CD4-positive, alpha-beta T cell treated with Interleukin-15 for 4 hours (primary cell): Measurements from ENCODE around the gene SYNPO.

Experiments used
- DNase-seq: peaks from one replicate; pipeline ENCODE4 v3.0.0-alpha.2; 2020; ENCODE audit warnings: low spot score

Gene SYNPO

DNA sequence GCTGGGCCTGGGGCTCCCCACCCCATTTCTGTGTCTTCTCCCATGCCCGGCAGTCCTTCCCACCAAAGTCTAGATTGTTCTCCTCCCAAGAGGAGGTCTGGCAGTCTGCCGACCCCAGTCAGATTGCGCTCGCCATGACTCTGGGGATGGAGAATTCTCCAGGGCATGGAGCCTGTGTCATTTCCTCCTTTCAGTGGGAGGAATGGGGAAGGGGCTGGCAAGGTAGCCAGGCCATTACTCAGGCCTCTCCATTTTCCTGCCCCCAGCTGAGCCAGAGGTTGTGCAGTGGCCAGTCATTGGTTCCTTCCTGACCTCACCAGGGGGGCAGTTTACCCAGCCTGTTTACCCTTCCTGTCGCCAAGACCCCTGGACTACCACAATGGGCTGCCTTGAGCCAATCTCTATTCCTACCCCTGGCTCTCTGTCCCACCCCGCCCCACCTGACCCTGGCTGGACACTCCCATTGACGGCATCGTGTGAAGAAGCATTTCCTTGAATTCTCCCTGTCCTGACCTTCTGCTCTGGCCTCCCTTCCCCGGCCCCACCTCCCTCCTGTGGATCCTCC, 628 bp downstream of the SYNPO start:
- DNase-seq, result no peak

DNA sequence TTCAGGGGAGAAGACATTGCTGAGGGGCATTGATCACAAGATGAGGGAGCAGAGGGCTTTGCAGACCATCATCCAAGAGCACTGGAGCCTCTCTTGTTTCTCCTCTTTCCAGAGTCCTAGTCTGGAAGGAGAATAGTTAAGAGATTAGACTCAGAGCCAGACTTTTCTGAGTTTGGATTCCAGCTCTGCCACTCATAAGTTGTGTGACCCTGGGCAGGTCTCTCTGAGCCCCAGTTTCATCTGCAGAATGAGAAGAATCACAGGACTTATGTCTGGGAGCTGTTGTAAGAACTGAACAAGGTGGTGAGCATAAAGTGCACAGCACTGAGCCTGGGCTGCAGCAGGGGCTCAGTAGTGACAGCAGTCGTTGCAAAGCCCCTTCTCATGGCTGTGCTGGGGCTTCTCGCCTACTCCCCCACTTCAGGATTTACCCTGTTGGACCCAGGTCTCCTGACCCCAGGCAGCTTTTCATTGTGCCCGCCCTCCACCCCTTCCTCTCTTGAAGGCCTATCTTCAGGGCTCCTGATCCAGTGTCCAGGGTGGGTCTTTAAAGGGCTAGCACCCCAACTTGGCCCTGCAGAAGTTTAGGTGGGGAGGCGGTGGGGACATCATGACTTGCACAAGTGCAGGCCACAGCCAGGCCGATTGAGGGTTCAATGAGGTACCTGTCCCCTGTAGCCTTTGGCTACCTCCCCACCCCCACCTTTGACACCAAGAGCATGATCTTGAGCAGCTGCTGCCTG, 1.5 kb downstream of the SYNPO start:
- DNase-seq, result no peak

DNA sequence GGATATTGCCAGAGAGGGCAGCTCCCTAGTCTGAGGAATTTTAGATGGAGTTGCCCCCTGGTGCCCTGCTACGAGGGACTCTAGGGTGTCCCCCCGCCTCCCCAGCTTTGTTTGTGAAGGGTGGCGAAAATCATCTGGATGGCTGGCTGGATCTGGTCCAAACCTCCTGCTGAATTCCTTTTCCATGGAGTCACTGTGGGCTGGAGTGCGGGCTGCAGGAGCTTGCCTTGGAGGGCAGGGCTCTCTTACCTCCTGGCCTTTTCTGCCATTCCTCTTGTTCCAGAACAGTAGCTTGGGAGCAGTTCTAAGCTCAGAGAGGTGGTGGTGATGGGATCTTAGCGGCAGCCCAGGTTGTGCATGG, 2.1 kb downstream of the SYNPO start:
- DNase-seq, result no peak

DNA sequence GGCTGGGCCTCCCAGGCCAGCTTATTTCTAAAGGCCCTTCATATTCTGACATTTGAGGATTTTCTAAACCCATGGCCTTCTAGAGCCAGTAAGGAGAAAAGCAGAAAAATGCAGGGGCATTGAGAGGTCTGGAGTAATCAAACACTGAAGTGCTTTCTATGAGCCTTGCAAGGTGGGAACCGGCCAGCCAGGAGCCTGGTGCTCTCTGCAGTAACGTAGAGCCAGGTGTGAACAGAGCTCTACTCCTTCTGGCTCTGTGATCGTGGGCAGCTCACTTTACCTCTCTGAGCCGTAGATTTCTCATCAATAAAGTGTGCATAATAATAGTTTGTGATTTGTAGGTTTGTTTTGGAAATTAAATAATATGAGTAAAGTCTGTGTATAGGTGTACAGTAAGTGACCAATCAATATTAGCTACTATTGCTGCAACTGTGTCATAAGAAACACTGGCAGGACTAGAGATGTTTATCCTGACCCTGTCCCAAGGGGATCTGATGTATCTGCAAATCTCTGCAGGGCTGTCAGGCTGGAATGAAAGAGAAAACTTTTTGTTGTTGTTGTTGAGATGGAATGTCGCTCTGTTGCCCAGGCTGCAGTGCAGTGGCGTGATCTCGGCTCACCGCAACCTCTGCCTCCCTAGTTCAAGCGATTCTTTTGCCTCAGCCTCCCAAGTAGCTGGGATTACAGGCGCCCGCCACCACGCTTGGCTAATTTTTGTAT, 2.7 kb downstream of the SYNPO start:
- DNase-seq, result no peak

DNA sequence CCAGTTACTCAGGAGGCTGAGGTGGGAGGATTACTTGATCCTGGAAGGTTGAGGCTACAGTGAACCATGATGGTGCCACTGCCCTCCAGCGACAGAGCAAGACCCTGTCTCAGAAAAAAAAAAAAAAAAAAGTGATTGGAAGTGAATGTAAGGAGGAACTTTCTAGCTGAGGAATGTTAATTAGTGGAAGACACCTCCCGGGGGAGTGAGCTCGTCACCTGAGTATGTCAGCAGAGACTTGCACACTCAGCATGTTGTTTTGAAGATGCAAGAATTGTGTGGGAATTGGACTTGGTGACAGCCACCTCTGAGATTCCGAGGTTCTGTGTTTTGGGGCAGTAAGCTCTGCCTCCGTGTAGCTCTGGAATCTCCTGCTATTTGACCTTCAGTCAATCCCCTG, 3.6 kb downstream of the SYNPO start:
- DNase-seq, result no peak

DNA sequence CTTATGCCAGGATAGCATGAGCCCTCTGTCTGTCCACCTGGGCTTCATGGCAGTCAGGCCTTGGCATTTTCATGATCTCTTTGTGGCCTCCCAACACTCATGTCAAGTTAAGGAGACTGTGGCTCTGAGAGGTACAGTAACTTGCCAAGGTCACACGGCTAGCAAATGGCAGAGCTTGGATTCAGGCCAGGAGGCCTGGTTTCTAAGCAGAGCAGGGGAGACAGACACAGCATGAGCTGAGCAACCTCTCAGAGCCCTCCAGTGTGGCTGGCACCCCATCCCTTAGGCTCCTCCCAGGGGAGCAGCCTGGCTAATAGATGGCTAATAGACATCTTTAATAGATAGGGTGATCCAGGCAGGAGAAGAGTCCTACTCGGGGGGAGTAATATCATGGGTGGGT, 4.1 kb downstream of the SYNPO start:
- no peak for DNase-seq

DNA sequence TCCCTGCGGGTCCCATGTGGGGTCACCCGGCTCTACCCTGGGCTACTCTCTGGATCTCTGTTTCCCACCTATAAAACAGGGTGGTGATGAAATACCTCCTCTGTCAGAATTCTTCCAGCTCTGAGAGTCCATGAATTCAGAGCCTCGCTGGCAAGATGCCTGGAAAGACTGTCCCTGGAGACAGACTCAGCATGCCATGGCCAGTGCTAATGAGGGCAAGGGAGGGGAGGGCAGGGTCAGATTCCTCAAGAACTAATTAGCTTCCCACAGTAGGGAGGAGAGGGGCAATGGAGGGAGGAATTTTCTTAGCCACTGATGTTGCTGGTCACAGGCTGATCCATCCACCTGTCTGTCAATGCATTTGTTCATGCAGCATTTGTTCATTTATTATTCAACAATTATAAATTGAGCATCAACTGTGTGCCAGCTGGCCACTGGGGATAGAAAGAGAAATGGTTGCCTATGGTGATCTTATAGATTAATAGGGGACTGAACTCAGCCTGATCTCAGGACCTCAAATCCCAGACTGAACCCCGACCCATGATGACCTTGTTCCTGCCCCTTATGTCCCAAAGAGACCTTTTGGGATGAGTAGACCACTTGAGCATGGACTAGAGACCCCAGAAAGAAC, 4.7 kb downstream of the SYNPO start:
- no peak for DNase-seq

DNA sequence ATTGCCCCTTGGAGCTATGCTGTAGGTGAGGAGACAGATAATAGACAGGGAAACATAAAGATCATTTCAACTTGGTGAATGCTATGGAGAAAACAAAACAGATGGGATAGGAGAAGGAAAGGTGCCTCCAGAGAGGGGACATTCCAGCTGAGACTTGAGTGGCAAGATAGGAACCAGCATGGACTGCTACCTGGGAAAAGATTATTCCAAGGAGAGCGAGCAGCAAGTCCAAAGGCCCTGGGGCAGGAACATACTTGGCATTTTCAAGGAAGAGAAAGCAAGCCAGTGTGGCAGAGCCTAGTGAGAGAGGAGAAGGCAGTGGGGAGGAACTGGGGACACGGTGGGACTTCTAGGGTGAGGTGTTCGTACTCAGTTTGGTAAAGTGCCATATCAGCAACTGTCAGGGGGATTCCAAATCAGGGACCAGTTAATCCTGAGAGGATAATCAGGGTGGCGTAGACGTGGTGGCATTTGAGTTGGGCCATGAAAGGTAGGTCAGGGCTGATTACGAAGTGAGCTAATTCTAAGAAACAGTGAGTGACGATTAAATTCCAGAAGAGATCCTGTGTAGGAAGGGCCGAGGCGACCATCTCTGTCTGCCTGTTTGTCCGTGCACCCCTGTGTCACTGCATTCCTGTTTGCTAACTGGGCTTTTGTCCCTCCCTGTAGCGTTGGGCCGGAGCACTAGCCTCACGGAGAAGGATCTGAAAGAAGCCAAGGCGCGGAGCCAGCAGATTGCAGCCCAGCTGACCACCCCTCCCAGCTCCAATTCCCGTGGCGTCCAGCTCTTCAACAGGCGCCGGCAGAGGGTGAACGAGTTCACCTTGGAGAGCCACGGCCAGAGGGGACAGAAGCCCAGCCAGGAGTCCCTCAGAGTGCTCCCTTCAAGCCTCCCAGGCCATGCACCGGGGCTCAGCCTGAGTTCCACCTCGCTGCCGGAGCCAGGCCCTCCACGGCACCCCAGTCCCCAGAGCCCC, 7.1 kb downstream of the SYNPO start:
- DNase-seq, result no peak

DNA sequence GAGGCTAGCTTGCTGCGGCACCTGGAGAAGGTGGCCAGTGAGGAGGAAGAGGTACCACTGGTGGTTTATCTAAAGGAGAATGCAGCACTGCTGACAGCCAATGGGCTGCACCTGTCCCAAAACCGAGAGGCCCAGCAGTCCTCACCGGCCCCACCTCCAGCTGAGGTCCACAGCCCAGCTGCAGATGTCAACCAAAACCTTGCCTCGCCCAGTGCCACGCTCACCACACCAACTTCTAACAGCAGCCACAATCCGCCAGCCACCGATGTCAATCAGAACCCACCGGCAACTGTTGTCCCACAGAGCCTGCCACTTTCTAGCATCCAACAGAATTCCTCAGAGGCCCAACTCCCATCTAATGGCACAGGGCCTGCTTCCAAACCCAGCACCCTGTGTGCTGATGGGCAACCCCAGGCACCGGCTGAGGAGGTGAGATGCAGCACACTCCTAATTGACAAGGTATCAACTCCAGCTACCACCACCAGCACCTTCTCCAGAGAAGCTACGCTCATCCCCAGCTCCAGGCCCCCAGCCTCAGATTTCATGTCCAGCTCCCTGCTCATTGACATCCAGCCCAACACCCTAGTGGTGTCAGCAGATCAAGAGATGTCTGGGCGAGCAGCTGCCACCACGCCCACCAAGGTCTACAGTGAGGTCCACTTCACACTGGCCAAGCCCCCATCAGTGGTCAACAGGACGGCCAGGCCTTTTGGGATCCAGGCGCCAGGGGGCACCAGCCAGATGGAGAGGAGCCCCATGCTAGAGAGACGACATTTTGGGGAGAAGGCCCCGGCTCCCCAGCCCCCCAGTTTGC, 8.0 kb downstream of the SYNPO start:
- DNase-seq, result no peak

DNA sequence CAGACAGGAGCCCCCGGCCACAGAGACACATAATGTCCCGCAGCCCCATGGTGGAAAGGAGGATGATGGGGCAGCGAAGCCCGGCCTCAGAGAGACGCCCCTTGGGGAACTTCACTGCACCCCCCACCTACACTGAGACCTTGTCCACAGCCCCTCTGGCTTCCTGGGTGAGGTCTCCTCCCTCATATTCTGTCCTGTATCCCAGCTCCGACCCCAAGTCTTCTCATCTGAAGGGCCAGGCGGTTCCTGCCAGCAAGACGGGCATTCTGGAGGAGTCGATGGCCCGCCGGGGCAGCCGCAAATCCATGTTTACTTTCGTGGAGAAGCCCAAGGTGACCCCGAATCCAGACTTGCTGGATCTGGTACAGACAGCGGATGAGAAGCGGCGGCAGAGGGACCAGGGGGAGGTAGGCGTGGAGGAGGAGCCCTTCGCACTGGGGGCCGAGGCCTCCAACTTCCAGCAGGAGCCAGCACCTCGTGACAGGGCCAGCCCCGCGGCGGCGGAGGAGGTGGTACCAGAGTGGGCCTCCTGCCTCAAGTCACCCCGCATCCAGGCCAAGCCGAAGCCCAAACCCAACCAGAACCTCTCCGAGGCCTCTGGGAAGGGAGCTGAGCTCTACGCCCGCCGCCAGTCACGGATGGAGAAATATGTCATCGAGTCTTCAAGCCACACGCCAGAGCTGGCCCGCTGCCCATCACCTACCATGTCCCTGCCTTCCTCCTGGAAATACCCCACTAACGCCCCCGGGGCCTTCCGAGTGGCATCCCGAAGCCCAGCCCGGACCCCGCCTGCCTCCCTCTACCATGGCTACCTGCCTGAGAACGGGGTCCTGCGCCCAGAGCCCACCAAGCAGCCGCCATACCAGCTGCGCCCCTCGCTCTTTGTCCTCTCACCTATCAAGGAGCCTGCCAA, 8.9 kb downstream of the SYNPO start:
- no peak for DNase-seq

DNA sequence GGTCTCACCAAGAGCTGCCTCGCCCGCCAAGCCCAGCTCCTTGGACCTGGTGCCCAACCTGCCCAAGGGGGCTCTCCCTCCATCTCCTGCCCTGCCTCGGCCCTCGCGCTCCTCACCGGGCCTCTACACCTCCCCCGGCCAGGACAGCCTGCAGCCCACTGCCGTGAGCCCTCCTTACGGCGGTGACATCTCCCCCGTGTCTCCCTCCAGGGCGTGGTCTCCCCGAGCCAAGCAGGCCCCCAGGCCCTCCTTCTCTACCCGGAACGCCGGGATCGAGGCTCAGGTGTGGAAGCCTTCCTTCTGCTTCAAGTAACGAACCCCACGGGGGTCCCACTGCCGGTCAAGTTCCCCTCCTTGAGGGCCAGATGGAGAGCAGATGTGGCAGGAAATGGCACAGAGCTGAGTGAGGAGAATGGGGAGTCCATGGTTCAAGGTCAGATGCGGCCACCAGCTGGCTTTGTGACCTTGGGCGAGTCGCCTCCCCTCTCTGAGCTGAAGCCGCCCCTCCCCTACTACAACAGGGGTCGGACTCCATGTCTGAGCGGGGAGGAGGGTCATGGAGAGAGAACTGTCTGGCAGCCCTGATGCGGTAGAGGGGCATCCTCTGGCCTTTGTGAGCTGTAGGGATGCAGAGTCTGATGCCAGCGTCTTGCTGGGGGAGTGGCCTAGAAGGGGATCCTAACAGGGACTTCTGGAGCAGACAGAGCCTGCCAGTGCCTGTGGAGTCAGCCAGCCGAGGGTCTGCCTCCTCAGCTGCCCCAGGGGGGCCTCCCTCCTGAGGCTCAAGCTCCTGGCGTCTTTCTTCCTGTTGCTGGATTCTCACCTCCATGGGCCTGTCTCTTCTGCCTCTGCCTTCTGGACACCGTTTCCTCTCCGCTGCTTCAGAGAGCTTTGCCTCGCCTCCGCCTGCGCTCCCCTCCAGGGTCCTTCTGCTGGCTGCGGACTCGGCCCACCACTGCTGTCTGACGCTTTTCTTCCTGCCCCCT, 9.9 kb downstream of the SYNPO start:
- DNase-seq, result no peak

DNA sequence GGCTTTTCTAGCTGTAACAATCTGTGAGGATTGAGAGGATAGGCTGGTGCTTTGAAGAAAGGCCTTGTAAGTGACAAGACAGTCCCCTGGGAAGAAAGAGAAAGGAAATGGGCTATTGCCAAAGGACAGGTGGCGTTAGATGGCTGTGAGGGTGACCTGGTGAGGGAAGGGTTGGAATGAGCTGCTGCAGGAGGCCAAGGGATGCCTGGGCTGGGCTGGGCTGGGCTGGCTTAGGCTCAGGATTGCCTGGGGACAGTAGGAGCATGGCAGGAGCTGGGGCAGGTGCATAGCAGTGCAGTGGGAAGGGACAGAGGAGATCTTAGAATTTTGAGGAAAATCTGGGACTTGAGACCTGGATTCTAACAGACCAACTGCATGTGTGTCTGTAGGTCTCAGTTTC, 10.9 kb downstream of the SYNPO start:
- DNase-seq, result no peak

DNA sequence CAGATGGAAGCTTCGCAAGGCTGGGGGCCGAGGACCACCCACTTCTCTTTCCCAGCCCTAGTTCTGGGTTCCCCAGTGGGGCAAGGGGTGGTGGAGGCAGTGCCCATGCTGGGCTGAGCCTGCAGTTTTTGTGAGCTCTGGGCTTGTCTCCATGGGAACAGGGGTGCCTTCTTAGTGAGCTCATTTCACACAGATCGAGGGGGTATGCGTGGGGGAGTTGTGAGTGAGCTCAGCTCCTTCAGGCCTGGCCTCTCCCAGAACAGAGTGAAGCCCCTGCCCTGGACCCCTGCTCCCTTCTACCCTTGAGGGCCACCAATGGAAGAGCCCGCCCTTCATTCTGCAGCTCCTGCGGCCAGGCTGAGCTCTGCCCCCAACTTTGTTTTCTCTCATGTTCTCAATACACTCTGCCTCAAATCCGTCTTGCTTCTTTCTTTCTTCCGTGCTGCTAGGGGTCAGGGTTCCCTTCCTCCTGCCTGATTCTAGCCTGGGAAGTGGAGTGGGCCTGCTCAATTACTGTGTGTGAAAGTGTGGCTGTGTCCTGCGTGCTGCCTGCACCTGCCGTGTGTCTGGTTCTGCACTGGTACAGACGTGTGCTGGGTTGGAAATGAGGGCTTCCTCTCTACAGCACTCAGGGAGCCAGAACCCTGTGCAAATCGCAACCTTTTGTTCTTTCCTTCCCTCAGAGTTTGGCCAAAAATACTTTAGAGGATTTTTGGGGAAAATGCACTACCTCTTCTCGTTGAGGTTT, 11.6 kb downstream of the SYNPO start:
- DNase-seq, result no peak

DNA sequence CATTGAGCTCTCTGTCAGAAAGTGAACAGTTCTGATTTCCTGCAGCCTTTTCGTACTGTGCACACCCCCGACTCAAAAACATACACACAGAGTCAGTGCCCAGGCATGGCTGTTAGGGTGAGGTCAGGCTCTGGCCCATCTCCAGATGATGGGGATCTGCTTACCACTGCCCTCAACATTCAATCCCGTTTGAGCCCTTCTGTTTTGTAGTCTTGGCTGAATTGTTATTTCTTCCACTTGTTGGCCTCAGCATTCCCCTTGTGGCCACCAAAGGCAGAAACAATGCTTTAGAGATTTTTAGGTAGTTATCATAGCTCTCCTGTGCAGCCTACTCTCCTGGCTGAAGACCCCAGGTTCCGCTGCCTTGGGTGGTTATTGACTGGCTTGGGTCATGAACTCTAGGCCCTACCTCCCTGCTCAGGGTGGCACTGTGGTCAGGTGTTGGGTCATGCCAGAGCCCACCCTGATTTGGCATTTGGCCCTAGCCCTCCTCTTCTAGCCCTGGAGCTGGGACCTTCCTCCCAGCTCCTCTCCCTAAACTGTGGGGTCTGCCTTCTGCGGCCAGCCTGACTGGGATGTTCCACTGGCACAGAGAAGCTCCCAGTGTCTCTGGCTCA, 12.8 kb downstream of the SYNPO start:
- DNase-seq, result no peak

DNA sequence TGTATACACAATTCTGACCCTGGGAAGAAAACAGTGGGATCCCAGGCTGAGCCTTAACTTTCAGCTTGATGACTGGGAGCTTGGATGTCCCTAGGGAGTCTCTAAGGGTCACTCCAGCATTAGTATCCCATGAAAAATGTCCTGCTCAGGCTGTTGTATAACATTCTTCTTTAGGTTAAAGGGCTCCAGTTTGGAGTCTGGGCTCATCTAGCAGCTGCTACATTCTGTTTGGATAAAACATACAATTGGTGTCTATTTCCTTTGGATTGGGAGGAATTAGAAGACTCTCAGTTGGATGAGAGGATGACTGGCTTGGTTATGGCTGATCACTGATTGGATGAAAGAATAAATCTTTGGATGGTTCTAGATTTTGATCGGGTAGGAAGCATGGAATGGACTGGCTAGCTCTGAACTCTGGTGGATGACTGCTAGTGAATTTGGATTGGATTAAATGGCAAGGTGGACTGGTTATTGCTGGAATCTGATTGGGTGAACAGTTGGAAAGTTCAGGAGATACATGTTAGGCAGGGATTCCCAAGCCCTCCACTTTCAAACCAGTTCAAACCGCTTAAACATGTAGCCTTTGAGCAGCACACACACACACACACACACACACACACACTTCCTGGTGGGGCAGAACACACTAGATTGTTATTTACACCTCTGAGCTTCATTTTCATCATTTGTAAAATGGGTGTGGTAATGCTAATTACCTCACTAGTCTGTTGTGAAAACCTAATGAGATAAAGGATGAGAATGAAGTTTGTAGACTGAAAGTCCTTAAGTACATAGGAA, 13.5 kb downstream of the SYNPO start:
- no peak for DNase-seq

DNA sequence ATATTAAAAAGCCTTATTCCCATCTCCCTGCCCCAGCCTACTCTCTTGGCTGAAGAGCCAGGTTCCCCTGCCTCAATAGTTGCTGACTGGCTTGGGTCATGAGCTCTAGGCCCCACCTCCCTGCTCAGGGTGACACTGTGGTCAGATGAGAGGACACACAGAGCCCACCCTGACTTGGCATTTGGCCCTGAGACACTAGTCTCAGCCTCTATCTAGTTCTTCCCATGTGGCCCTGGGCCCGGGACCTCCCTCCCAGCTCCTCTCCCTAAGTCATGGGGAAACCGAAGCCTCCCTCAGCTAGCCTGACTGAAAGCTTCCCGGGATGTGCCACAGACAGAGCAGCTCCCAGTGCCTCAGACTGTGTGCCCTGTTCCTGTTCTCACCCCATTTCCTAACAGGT, 14.8 kb downstream of the SYNPO start:
- no peak for DNase-seq
